Adipocyte (in vitro differentiated cells): ENCODE results near the gene TRAPPC2L.
"Not testable (repeated sequence)": the region's sequence is repeated elsewhere in the genome, so short reads cannot be mapped to it uniquely, and the experiment has no call there.

Experiments used
- DNase-seq: peaks from one replicate; pipeline ENCODE4 v3.0.0-alpha.2; 2015; ENCODE audit warnings: low read depth
- H3K27me3 ChIP-seq: replicated peaks from 2 replicates; pipeline ENCODE4 v1.7.0; 2013; ENCODE audit warnings: mild to moderate bottlenecking, low read length, moderate library complexity; ENCODE audit not compliant: control insufficient read depth, insufficient read depth
- H3K36me3 ChIP-seq: 2 replicates; pipeline ENCODE4 v1.7.0; 2013; ENCODE audit warnings: low read length, mild to moderate bottlenecking, moderate library complexity; ENCODE audit not compliant: control insufficient read depth, insufficient read depth, severe bottlenecking
- H3K4me1 ChIP-seq: 2 replicates; pipeline ENCODE4 v1.7.0; 2013; ENCODE audit warnings: mild to moderate bottlenecking, low read length, moderate library complexity; ENCODE audit not compliant: control insufficient read depth, insufficient read depth
- H3K4me3 ChIP-seq: 2 replicates; pipeline ENCODE4 v1.7.0; 2013; ENCODE audit warnings: mild to moderate bottlenecking, low read length, moderate library complexity
- H3K9ac ChIP-seq: 2 replicates; pipeline ENCODE4 v1.7.0; 2013; ENCODE audit warnings: mild to moderate bottlenecking, low read length, moderate library complexity
- H3K9me3 ChIP-seq: 2 replicates; pipeline ENCODE4 v1.7.0; 2013; ENCODE audit warnings: mild to moderate bottlenecking, low read length, moderate library complexity; ENCODE audit not compliant: control insufficient read depth

The TRAPPC2L gene

GRCh38 chr16:88822281-88823040, 34.5 kb upstream of the TRAPPC2L start:
- Histone ChIP-seq H3K4me1 (no peaks in the 10 kb centered on the region), H3K36me3 (peaks cover 13% of the 10 kb centered on the region), H3K27me3 (no peaks in the 10 kb centered on the region), H3K9me3 (no peaks in the 10 kb centered on the region), H3K4me3 (no peak overlapping the region), H3K9ac (no peak overlapping the region)
- no peak for DNase-seq

GRCh38 chr16:88823646-88824045, 33.3 kb upstream of the TRAPPC2L start:
- not testable (repeated sequence) for DNase-seq, H3K4me3 ChIP-seq, H3K27me3 ChIP-seq, H3K4me1 ChIP-seq, H3K9ac ChIP-seq, H3K9me3 ChIP-seq
- H3K36me3 ChIP-seq = peaks cover 13% of the 10 kb centered on the region

- Histone ChIP-seq H3K4me1 (no peaks in the 10 kb centered on the region), H3K27me3 (no peaks in the 10 kb centered on the region), H3K36me3 (peaks cover 13% of the 10 kb centered on the region), H3K9me3 (no peaks in the 10 kb centered on the region), H3K4me3 (no peak overlapping the region), H3K9ac (no peak overlapping the region)
- DNase-seq = no peak
Observed at GRCh38 chr16:88824256-88825077, 32.5 kb upstream of the TRAPPC2L start.

GRCh38 chr16:88825146-88825545, 31.8 kb upstream of the TRAPPC2L start:
- DNase-seq = no peak
- no peak overlapping the region for H3K4me3 ChIP-seq
- H3K9ac ChIP-seq = no peak overlapping the region
- no peaks in the 10 kb centered on the region for H3K9me3 ChIP-seq
- peaks cover 13% of the 10 kb centered on the region for H3K36me3 ChIP-seq
- H3K4me1 ChIP-seq = no peaks in the 10 kb centered on the region
- H3K27me3 ChIP-seq = no peaks in the 10 kb centered on the region

- Histone ChIP-seq H3K9me3 (no peaks in the 10 kb centered on the region), H3K4me3 (no peak overlapping the region), H3K9ac (no peak overlapping the region), H3K27me3 (no peaks in the 10 kb centered on the region), H3K4me1 (no peaks in the 10 kb centered on the region), H3K36me3 (peaks cover 12% of the 10 kb centered on the region)
- DNase-seq = no peak
Observed at GRCh38 chr16:88826070-88826840, 30.7 kb upstream of the TRAPPC2L start.

- no peak overlapping the region for H3K4me3 ChIP-seq
- no peak for DNase-seq
Observed at GRCh38 chr16:88827727-88828126, 29.2 kb upstream of the TRAPPC2L start.

GRCh38 chr16:88828711-88829110, 28.2 kb upstream of the TRAPPC2L start:
- peaks cover 4% of the 10 kb centered on the region for H3K36me3 ChIP-seq

More at GRCh38 chr16:88827727-88828126, 29.2 kb upstream of the TRAPPC2L start:
- Histone ChIP-seq H3K9me3 (no peaks in the 10 kb centered on the region), H3K9ac (no peak overlapping the region), H3K4me1 (peaks cover 7% of the 10 kb centered on the region), H3K27me3 (no peaks in the 10 kb centered on the region), H3K36me3 (peaks cover 4% of the 10 kb centered on the region)

GRCh38 chr16:88830258-88830657, 26.7 kb upstream of the TRAPPC2L start:
- Histone ChIP-seq H3K4me3 (no peak overlapping the region), H3K9me3 (no peaks in the 10 kb centered on the region), H3K27me3 (no peaks in the 10 kb centered on the region), H3K9ac (no peak overlapping the region), H3K4me1 (peaks cover 12% of the 10 kb centered on the region), H3K36me3 (no peaks in the 10 kb centered on the region)
- no peak for DNase-seq

More at GRCh38 chr16:88828711-88829110, 28.2 kb upstream of the TRAPPC2L start:
- Histone ChIP-seq H3K9me3 (no peaks in the 10 kb centered on the region), H3K4me1 (peaks cover 7% of the 10 kb centered on the region), H3K27me3 (no peaks in the 10 kb centered on the region), H3K4me3 (no peak overlapping the region), H3K9ac (no peak overlapping the region)
- no peak for DNase-seq

GRCh38 chr16:88830783-88831182, 26.1 kb upstream of the TRAPPC2L start:
- no peaks in the 10 kb centered on the region for H3K9me3 ChIP-seq
- H3K36me3 ChIP-seq = no peaks in the 10 kb centered on the region
- no peak for DNase-seq
- H3K4me1 ChIP-seq = peaks cover 17% of the 10 kb centered on the region
- H3K27me3 ChIP-seq = no peaks in the 10 kb centered on the region
- H3K4me3 ChIP-seq = no peak overlapping the region
- H3K9ac ChIP-seq = no peak overlapping the region

GRCh38 chr16:88831838-88832237, 25.1 kb upstream of the TRAPPC2L start:
- no peak for DNase-seq

GRCh38 chr16:88833086-88833485, 23.8 kb upstream of the TRAPPC2L start:
- no peaks in the 10 kb centered on the region for H3K27me3 ChIP-seq

More at GRCh38 chr16:88831838-88832237, 25.1 kb upstream of the TRAPPC2L start:
- Histone ChIP-seq H3K9me3 (no peaks in the 10 kb centered on the region), H3K4me3 (no peak overlapping the region), H3K36me3 (no peaks in the 10 kb centered on the region), H3K27me3 (no peaks in the 10 kb centered on the region), H3K9ac (no peak overlapping the region), H3K4me1 (peaks cover 19% of the 10 kb centered on the region)

More at GRCh38 chr16:88833086-88833485, 23.8 kb upstream of the TRAPPC2L start:
- peaks cover 3% of the 10 kb centered on the region for H3K36me3 ChIP-seq
- DNase-seq = no peak
- peaks cover 19% of the 10 kb centered on the region for H3K4me1 ChIP-seq
- H3K9me3 ChIP-seq = no peaks in the 10 kb centered on the region
- H3K9ac ChIP-seq = no peak overlapping the region
- H3K4me3 ChIP-seq = no peak overlapping the region
